ENCODE data around the gene DNAJC11.
"Not testable (repeated sequence)": the region's sequence is repeated elsewhere in the genome, so short reads cannot be mapped to it uniquely, and the experiment has no call there.

Gene DNAJC11

DNA sequence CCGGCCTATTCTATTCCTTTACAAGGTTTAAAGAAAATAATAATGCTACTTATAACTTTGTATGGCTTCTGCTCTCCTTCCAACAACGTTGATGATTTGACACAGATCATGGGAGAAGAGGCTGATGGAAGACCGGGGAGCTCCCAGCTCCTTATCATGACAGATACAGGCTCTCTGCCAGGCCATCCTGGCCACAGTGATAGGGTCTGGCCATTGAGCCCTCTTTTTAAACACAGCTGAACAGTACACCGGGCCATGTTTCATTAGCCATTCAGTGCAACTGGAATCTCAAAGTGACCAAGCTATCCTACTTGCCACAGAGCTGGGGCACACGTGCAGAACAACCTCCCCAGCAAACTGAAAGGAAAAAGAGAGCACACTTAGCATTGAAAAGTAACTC is 34.9 kb downstream of the DNAJC11 start:
- Histone ChIP-seq H3K4me2 (ENCODE audit: low read length) (no peak overlapping the region), H3K36me3 (replicated peaks; ENCODE audit: low read depth, low read length) (no peaks in the 10 kb centered on the region), H3K27me3 (ENCODE audit: low read depth, low read length) (no peaks in the 10 kb centered on the region), H3K27ac (ENCODE audit: low read length) (no peak overlapping the region), H3K9me3 (ENCODE audit: insufficient read depth, low read length) (no peaks in the 10 kb centered on the region), H3K79me2 (ENCODE audit: low read length) (no peaks in the 10 kb centered on the region), H2AFZ (ENCODE audit: low read depth, low read length) (no peak overlapping the region), H4K20me1 (ENCODE audit: insufficient read depth, low read length) (no peaks in the 10 kb centered on the region), H3K9ac (ENCODE audit: low read length) (no peak overlapping the region), H3K4me3 (ENCODE audit: low read length) (no peak overlapping the region), H3K4me1 (ENCODE audit: low read length) (no peaks in the 10 kb centered on the region)
- no peak for TF ChIP-seq EZH2phosphoT487 (IDR thresholded peaks at IDR 0.05; ENCODE audit: low read depth)
- TF ChIP-seq, protein P1, sequence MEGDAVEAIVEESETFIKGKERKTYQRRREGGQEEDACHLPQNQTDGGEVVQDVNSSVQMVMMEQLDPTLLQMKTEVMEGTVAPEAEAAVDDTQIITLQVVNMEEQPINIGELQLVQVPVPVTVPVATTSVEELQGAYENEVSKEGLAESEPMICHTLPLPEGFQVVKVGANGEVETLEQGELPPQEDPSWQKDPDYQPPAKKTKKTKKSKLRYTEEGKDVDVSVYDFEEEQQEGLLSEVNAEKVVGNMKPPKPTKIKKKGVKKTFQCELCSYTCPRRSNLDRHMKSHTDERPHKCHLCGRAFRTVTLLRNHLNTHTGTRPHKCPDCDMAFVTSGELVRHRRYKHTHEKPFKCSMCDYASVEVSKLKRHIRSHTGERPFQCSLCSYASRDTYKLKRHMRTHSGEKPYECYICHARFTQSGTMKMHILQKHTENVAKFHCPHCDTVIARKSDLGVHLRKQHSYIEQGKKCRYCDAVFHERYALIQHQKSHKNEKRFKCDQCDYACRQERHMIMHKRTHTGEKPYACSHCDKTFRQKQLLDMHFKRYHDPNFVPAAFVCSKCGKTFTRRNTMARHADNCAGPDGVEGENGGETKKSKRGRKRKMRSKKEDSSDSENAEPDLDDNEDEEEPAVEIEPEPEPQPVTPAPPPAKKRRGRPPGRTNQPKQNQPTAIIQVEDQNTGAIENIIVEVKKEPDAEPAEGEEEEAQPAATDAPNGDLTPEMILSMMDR (IDR thresholded peaks at IDR 0.05; ENCODE audit: low read depth, low read length) = no peak

DNA sequence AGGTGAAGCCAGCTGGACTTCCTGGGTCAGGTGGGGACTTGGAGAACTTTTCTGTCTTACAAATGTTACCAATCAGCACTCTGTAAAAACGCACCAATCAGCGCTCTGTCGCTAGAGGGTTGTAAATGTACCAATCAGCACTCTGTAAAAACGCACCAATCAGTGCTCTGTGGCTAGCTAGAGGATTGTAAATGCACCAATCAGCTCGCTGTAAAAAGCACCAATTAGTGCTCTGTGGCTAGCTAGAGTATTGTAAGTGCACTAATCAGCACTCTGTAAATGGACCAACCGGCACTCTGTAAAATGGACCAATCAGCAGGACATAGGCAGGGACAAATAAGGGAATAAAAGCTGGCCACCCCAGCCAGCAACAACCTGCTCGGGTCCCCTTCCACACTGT is 39.1 kb downstream of the DNAJC11 start:
- not testable (repeated sequence) for H4K20me1 ChIP-seq (ENCODE audit: insufficient read depth, low read length); H3K4me2 ChIP-seq (ENCODE audit: low read length); H3K9me3 ChIP-seq (ENCODE audit: insufficient read depth, low read length); H3K4me3 ChIP-seq (ENCODE audit: low read length); H2AFZ ChIP-seq (ENCODE audit: low read depth, low read length); H3K4me1 ChIP-seq (ENCODE audit: low read length); H3K36me3 ChIP-seq (replicated peaks; ENCODE audit: low read depth, low read length); H3K9ac ChIP-seq (ENCODE audit: low read length); H3K79me2 ChIP-seq (ENCODE audit: low read length); H3K27ac ChIP-seq (ENCODE audit: low read length); H3K27me3 ChIP-seq (ENCODE audit: low read depth, low read length)

- Histone ChIP-seq H3K4me3 (ENCODE audit: low read length) (no peak overlapping the region), H3K9me3 (ENCODE audit: insufficient read depth, low read length) (no peaks in the 10 kb centered on the region), H3K27ac (ENCODE audit: low read length) (no peak overlapping the region), H3K4me1 (ENCODE audit: low read length) (no peaks in the 10 kb centered on the region), H3K79me2 (ENCODE audit: low read length) (no peaks in the 10 kb centered on the region; the same call in 1 of the 2 replicates), H4K20me1 (ENCODE audit: insufficient read depth, low read length) (no peaks in the 10 kb centered on the region), H3K36me3 (replicated peaks; ENCODE audit: low read depth, low read length) (no peaks in the 10 kb centered on the region), H3K27me3 (ENCODE audit: low read depth, low read length) (no peaks in the 10 kb centered on the region), H2AFZ (ENCODE audit: low read depth, low read length) (no peak overlapping the region), H3K9ac (ENCODE audit: low read length) (no peak overlapping the region), H3K4me2 (ENCODE audit: low read length) (no peak overlapping the region)
- TF ChIP-seq, protein P1 (IDR thresholded peaks at IDR 0.05; ENCODE audit: low read depth, low read length) = no peak
- TF ChIP-seq EZH2phosphoT487 (IDR thresholded peaks at IDR 0.05; ENCODE audit: low read depth) = no peak
Measured at GRCh38 chr1:6660415-6661049, 41.1 kb downstream of the DNAJC11 start.

- Histone ChIP-seq H3K36me3 (replicated peaks; ENCODE audit: low read depth, low read length) (peaks cover under 1% of the 10 kb centered on the region), H3K27ac (ENCODE audit: low read length) (no peak overlapping the region), H3K79me2 (ENCODE audit: low read length) (no peaks in the 10 kb centered on the region; the same call in 1 of the 2 replicates), H4K20me1 (ENCODE audit: insufficient read depth, low read length) (no peaks in the 10 kb centered on the region), H3K4me2 (ENCODE audit: low read length) (no peak overlapping the region), H3K9me3 (ENCODE audit: insufficient read depth, low read length) (no peaks in the 10 kb centered on the region), H2AFZ (ENCODE audit: low read depth, low read length) (no peak overlapping the region), H3K4me1 (ENCODE audit: low read length) (no peaks in the 10 kb centered on the region), H3K27me3 (ENCODE audit: low read depth, low read length) (no peaks in the 10 kb centered on the region), H3K9ac (ENCODE audit: low read length) (no peak overlapping the region), H3K4me3 (ENCODE audit: low read length) (no peak overlapping the region)
- TF ChIP-seq, protein P1 (IDR thresholded peaks at IDR 0.05; ENCODE audit: low read depth, low read length) = no peak
- TF ChIP-seq EZH2phosphoT487 (IDR thresholded peaks at IDR 0.05; ENCODE audit: low read depth) = no peak
Measured at GRCh38 chr1:6658359-6659060, 43.1 kb downstream of the DNAJC11 start.
